NK-92 (cell line): Measurements from ENCODE around the gene BACH2.

ENCODE experiments used
- DNase-seq: peaks from one replicate; lab custom pipeline; 2025; ENCODE audit not compliant: unreplicated experiment; lab: John Stamatoyannopoulos, UW

The BACH2 gene

DNA sequence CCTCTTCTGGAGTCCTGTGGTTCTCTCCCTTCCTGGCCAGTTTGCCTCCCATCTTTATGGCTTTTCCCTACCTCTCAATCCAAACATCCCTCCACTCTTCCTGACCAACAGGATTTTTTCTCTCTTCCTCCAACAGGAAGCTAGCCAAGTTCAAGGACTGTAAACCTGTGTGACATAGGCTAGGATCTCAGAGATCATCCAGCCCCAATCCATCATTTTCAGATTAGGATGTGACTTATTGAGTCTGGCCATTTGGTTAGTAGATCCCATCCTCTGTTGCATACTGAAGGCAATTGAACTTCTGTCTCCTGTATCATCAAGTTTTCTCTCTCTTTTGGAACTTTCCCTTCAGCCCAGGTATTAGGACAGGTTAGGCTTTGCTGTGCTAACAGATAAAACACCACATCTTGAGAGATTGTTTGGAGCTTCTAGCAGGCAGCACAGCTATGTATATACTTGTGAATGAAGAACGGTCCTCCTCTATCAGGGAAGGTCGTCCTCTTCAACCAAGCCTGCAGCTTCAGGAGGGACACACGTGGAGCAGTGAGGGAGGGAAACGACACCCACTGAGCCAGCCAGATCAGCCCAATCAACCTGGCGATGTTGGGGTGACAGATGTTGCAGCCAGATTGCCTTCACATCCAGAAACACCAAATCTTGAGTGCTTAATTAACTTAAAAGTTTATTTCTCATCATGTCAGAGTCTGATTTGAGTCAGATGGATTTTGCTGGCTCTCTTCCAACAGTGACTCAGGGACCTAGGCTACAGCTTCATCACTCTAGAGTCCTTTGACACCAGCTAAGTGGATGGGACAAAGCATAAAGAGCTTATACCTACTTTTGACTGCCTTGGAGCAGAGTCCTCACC lies 295.5 kb downstream of the BACH2 start:
- no peak for DNase-seq

DNA sequence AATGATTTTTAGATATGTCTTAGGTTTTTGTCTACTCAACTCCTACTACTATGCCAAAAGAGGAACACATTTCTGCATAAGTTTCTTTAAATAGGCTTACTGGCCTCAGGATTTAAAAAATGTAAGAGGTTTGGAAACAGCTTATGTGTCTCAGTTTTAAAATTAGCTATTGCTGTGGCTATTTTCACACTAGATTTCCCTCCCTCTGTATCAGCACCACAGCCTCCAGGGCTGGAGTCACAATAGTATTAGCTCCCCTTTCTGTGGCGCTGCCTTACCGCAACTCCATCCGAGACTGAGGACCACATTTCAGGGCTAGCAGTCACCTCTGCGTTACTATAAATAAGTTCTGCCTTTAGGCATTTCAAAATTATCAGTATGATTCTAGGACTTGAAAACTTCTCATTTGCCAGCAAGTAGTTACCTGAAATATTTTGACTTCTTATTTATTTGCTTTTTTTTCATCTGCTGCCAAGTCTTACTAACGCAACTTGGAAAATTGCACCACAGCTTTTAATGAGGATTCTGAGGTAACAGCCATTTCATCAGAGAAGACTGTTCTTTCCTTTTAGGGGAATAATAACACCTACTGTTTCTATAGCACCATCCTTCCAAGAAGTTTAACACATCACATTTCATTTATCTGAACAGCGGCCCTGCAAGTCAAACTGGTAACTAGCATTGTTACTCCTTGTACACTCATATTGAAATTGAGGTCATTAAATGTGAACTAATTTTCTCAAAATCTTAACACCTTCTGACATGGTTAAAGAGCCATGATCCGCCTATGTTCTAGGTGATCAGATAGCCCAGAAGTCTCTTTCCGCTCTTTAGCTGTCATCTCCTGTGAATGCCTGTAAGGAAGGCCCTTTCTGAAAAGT lies 296.5 kb downstream of the BACH2 start:
- no peak for DNase-seq

DNA sequence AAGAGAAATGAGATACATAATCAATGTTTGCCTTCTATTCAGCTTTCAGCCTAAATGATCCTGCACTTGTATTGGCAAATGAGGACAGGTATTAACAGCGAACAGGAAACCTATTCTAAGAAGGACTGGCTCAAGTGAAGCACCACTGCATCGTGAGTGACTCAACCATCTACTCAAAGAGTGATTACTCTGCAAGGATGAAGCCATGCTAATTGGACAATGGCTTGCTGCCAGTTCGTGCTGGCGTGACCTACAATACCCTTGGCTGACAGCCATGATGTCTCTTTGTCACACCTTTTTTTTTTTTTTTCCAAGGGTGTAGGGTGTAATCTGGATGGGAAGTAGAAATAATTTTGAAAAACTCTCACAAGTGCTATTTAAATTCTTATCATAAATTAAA lies 297.5 kb downstream of the BACH2 start:
- no peak for DNase-seq

DNA sequence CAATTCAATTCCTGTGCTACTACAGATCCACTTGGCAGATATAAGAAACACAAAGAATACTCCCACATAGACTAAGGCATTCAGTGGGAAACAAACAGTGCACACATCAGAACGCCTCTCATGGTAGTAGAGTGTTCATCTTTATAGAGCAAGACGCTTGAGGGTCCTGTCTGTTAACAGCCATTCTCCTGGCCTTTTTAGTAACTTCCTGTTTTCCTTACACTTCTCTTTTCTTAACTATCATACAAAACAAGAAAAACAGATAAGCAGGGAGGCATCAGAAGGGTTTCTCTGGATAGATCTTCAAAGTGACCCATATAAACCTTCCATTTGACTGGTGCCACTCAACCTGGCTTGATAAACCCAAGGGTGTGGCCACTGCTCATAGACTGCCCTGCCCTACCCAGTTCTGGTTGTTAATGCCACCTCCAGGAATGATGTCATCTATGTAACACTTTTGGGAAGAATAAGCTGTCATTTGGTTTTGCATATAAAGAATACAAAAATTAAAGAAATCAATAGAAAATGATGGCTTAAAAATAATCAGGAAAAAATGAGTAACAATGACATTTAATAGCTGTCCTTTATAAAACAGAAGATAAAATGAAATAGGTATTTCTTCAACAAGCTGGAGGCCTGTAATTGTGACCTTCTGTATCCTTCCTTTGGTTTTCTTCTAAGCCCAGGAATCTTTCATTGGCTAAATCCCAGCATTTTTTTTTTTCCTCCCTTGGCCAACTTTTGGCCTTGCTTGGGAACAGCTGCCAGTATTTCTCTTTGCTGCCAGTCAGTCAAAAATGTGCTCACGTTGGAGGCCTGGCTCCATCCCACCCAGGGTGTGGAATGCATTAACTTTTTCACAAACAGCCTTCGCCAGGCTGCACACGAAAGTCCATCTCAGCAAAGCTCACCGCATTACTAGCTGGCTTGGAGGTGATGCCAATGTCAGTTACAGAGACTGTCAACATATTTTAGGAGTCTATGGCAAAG lies 298.9 kb downstream of the BACH2 start:
- no peak for DNase-seq

GRCh38 chr6:89993411-89993810 lies 303.2 kb downstream of the BACH2 start:
- no peak for DNase-seq

- DNase-seq = no peak
Measured at GRCh38 chr6:89992818-89993217, 303.8 kb downstream of the BACH2 start.

DNA sequence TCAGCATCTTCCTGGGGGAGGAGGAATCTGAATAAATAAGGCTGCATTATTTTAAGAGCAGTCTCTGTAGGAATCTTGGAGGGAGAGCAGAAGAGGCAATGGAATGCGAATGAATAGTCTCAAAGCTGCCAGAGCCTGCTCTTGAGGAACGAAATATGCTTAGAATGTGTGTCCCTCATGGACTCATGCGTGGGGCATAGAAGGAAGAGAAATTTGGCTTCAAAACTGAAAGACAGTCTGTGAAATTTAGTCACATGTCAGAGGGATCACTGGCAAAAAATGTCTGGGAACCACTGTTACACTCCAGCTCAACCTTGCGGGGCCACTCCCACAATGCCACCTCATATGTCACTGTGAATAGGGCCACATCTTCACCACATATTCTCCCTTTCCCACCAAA lies 306.9 kb downstream of the BACH2 start:
- DNase-seq = no peak

GRCh38 chr6:89987830-89988229 lies 308.8 kb downstream of the BACH2 start:
- no peak for DNase-seq

DNA sequence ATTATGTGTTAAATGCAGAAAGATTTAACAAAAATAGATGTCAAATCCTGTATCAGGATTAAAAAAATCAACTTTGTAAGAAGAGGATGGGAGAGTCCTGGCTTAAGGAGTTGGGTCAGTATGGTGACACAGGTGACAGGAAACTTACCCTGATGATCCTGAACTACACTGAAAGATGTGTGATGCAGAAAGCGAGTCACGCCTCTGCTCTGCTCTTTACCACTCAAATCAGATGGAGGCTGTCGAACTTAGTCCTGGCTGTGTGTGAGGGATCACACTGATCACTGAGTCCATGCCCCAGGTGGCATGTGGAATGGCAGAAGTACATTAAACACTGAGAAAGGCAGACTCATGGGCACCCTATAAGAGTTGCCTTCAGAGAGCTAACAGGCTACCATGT lies 309.5 kb downstream of the BACH2 start:
- DNase-seq = no peak

GRCh38 chr6:89986650-89987074 lies 310.0 kb downstream of the BACH2 start:
- no peak for DNase-seq

DNA sequence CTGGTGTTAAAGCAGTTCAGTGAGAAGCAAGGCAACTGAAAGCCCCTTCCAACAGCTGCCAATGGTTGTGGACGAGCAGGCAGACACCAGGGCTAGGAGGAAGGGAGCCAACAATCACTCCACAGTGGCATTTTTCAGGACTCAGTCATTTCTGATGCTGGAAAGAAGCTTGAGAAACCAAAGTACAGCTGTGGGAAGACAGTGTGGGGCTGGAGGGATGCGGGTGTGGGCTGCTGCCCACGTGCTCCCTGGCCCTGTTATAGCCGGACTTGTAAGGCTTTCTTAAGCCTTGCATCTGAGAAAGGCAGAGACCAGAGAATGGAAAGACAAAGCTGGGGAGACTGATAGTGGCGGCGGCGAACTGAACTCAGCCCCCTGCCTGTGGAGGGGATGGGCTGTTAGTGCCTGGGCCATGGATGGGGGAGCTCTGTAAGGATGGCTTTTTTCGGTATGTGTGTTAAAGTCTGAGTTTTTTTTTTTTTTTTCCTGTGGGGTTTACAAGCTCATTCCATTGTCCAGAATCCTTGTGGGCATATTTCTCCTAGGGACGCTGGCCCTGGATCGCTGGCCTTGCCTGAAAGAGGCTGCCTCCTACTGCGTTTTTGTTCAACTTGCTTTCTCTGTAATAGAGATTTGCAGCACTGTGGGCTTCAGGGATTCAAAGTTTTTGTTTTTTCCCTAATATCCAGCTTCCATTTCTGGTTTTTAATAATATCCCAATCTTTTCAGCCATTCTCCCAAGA lies 310.7 kb downstream of the BACH2 start:
- no peak for DNase-seq

GRCh38 chr6:89984926-89985750 lies 311.5 kb downstream of the BACH2 start:
- DNase-seq = no peak

DNA sequence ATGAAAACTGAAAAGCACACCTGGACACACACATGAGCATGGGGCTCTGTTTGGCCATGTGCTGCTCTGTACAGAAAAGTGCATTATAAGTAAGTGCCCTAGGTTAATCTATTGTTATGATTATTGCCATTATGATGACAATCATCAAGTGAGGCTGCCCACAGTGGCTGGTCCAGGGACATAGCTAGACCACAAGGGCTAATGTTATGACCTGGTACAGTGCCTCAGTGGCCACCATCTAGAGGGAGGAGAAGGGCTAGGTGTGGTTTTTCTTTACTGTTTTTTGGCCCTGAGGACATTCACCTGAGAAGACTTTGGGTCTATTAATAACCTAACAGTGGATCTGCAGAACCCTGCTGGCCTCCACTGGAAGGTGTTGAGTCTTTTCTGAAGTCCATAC lies 316.3 kb downstream of the BACH2 start:
- DNase-seq = no peak

DNA sequence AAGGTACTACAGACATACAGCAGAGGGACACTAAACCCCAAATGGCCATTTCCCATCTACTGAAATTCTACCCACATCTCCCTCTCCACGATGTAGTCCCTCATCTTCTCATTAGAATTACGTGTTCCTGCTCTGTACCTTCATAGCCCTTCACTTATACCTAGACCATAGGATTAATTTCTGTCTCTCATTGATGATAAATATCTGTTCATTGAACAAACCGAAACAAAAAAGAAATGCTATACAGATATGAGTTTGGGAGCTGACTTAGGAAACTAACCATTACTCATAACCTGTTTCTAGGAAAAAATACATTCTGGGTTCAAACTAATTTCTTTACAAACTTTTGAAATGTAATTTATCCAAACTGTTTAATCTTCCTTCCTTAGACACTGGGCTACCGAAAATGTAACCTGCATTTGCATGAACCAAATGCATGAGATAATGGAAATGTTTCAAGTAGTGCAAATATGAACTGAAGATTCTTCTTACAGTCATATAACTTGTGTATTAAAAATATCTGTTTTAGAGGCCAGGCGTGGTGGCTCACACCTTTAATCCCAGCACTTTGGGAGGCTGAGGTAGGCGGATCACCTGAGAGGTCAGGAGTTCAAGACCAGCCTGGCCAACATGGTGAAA lies 317.0 kb downstream of the BACH2 start:
- no peak for DNase-seq

GRCh38 chr6:89978749-89979145 lies 317.9 kb downstream of the BACH2 start:
- no peak for DNase-seq

GRCh38 chr6:89977808-89978748 lies 318.6 kb downstream of the BACH2 start:
- no peak for DNase-seq

GRCh38 chr6:89976694-89977020 lies 320.0 kb downstream of the BACH2 start:
- no peak for DNase-seq
